Glutamatergic neuron (in vitro differentiated cells): ENCODE results near the gene MGAT5B. TPM values are rescaled to one million over a fixed set of nuclear protein-coding genes. Genes with fewer than 3 reads are reported as not detected.

Source experiments
- DNase-seq: peaks from one replicate; pipeline ENCODE4 v3.0.0; 2022
- H3K27ac Mint-ChIP-seq: one replicate; pipeline ENCODE4 v1.8.0; 2020; ENCODE audit warnings: mild to moderate bottlenecking, mixed read lengths, inconsistent platforms; ENCODE audit not compliant: unreplicated experiment
- H3K27me3 Mint-ChIP-seq: one replicate; pipeline ENCODE4 v1.8.0; 2020; ENCODE audit warnings: mild to moderate bottlenecking, moderate library complexity, mixed read lengths, inconsistent platforms; ENCODE audit not compliant: unreplicated experiment
- H3K36me3 Mint-ChIP-seq: one replicate; pipeline ENCODE4 v1.8.0; 2020; ENCODE audit warnings: mild to moderate bottlenecking, mixed read lengths, inconsistent platforms; ENCODE audit not compliant: unreplicated experiment
- H3K4me1 Mint-ChIP-seq: one replicate; pipeline ENCODE4 v1.8.0; 2020; ENCODE audit warnings: mild to moderate bottlenecking, low read depth, mixed read lengths, inconsistent platforms; ENCODE audit not compliant: unreplicated experiment
- H3K4me3 Mint-ChIP-seq: one replicate; pipeline ENCODE4 v1.8.0; 2020; ENCODE audit warnings: mild to moderate bottlenecking, mixed read lengths, inconsistent platforms; ENCODE audit not compliant: unreplicated experiment
- H3K9me3 Mint-ChIP-seq: one replicate; pipeline ENCODE4 v1.8.0; 2020; ENCODE audit warnings: mild to moderate bottlenecking, moderate library complexity, mixed read lengths, inconsistent platforms; ENCODE audit not compliant: unreplicated experiment
- total RNA-seq: library from RNA; stranded (reverse); fragmentation: NEBNext Ultra II Directional; extraction: Animal tissue kit (Norgen Biotek cat#: 25700); gene quantifications from one replicate; pipeline ENCODE4 v1.2.1, GENCODE V29; 2021; ENCODE audit not compliant: unreplicated experiment
- TF ChIP-seq, protein P1 (sequence below): fragments of 200-600 bp; sonication (generic); IDR thresholded peaks from one replicate; pipeline ENCODE4 v1.5.0; 2021; ENCODE audit not compliant: partially characterized antibody, unreplicated experiment

The MGAT5B gene
- total RNA-seq, 1 donor from 2014 or later, result 22.9 TPM

DNA sequence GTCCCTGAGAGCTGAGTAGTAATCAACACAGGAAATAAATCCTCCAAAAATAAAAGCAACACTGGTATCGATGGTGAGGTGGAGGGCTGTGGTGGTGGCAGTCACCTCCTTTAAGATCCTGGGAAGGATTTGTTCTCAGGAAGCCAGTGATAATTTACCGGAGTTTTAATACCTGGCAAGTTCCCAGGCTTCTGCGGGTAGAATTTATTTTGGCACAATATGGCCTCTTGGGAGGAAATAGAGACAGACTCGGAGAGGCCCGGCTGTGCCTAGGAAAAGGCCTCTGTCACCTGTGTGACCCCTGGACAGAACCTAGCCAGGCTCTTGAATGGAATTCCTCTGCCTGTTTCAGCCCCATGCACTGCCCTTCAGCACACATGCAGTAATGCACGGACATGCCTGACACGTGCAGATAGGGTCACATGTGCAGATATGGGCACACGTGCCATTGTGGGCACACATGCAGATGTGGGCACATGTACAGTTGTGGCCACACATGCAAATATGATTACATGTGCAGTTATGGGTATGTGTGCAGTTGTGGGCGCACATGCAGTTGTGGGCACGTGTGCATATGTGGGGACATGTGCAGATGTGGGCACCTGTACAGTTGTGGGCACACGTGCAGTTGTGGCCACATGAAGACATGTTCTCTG, 33.5 kb downstream of the MGAT5B start:
- peaks cover 5% of the 10 kb centered on the region for H3K27me3 Mint-ChIP-seq
- no peak overlapping the region for H3K27ac Mint-ChIP-seq
- no peak for DNase-seq
- no peak overlapping the region for H3K4me3 Mint-ChIP-seq
- no peaks in the 10 kb centered on the region for H3K9me3 Mint-ChIP-seq
- H3K36me3 Mint-ChIP-seq, result no peaks in the 10 kb centered on the region
- TF ChIP-seq, protein P1, sequence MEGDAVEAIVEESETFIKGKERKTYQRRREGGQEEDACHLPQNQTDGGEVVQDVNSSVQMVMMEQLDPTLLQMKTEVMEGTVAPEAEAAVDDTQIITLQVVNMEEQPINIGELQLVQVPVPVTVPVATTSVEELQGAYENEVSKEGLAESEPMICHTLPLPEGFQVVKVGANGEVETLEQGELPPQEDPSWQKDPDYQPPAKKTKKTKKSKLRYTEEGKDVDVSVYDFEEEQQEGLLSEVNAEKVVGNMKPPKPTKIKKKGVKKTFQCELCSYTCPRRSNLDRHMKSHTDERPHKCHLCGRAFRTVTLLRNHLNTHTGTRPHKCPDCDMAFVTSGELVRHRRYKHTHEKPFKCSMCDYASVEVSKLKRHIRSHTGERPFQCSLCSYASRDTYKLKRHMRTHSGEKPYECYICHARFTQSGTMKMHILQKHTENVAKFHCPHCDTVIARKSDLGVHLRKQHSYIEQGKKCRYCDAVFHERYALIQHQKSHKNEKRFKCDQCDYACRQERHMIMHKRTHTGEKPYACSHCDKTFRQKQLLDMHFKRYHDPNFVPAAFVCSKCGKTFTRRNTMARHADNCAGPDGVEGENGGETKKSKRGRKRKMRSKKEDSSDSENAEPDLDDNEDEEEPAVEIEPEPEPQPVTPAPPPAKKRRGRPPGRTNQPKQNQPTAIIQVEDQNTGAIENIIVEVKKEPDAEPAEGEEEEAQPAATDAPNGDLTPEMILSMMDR, result no peak
- H3K4me1 Mint-ChIP-seq, result peaks cover 7% of the 10 kb centered on the region

DNA sequence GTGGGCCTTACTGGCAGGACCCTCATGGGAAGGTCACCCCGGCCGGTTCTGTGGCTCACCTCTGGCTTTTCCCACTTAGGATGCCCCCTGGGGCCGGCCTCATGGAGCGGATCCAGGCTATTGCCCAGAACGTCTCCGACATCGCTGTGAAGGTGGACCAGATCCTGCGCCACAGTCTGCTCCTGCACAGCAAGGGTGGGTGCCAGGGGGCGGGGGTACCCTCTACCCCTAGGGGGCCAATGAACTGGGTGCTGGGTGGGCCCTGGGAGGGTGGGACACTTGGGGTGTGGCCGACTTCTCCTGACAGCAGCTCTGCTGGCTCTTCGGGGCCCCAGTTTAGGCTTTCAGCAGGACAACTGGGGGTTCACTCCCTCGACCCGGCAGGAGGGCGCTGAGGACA, 34.3 kb downstream of the MGAT5B start:
- Mint-ChIP-seq H3K4me1 (peaks cover 2% of the 10 kb centered on the region), H3K36me3 (peaks cover under 1% of the 10 kb centered on the region), H3K9me3 (no peaks in the 10 kb centered on the region), H3K27ac (no peak overlapping the region), H3K27me3 (peaks cover 2% of the 10 kb centered on the region), H3K4me3 (no peak overlapping the region)
- no peak for DNase-seq
- TF ChIP-seq, protein P1, result no peak

DNA sequence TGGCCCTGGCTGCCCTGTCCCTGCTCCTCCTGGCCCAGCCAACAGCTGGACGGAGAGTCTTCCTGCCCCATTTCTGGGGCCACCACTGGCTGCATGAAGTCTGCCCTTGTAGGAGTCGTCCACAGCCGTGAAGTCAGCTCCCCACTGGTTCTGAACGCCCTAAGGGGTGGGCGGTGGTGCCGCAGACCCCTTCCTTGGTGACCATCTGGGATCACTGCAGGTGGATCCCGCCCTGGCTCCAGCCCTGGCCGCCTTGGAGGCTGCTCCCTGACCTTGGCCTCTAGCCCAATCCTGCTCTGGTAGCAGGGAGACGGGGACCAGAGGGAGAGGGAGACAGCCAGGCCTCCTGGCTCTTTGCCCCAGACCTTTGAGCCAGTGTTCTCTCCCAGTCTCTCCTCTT, 35.4 kb downstream of the MGAT5B start:
- no peak for DNase-seq
- Mint-ChIP-seq H3K9me3 (no peaks in the 10 kb centered on the region), H3K27me3 (peaks cover 2% of the 10 kb centered on the region), H3K36me3 (peaks cover 5% of the 10 kb centered on the region), H3K4me1 (peaks cover 2% of the 10 kb centered on the region), H3K27ac (no peak overlapping the region), H3K4me3 (no peak overlapping the region)
- TF ChIP-seq, protein P1, result no peak

DNA sequence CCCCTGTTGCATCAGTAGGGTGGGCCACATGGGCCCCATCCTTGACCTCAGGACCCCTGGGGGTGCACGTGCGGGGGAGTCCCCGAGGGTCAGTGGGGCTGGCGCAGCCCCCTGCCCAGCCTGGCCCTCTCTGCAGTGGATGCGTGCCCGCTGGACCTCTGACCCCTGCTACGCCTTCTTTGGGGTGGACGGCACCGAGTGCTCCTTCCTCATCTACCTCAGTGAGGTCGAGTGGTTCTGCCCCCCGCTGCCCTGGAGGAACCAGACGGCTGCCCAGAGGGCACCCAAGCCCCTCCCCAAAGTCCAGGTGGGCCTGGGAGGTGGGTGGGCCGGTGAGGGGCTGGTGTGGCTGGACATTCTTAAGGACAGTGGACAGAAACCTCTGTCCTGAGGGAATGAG, 35.9 kb downstream of the MGAT5B start:
- H3K9me3 Mint-ChIP-seq, result no peaks in the 10 kb centered on the region
- H3K27ac Mint-ChIP-seq, result no peak overlapping the region
- TF ChIP-seq, protein P1, result no peak
- peaks cover 5% of the 10 kb centered on the region for H3K36me3 Mint-ChIP-seq
- DNase-seq, result no peak
- H3K27me3 Mint-ChIP-seq, result peaks cover 2% of the 10 kb centered on the region
- H3K4me1 Mint-ChIP-seq, result peaks cover 2% of the 10 kb centered on the region
- no peak overlapping the region for H3K4me3 Mint-ChIP-seq

DNA sequence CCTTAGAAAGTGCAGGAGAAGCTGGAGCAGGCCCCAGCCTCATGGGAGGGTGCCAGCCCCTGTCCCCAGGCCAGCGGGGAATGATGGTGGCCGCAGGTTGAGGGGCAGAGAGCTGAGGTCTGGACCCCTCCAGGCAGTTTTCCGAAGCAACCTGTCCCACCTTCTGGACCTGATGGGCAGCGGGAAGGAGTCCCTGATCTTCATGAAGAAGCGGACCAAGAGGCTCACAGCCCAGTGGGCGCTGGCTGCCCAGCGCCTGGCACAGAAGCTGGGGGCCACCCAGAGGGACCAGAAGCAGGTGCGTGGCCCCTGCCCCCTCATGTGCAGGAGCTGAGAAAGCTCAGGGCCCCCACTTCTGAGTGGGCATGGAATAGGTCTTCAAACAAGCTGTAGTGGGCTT, 36.8 kb downstream of the MGAT5B start:
- Mint-ChIP-seq H3K4me3 (no peak overlapping the region), H3K36me3 (peaks cover 5% of the 10 kb centered on the region), H3K4me1 (peaks cover 6% of the 10 kb centered on the region), H3K27ac (no peak overlapping the region), H3K27me3 (no peaks in the 10 kb centered on the region), H3K9me3 (peaks cover 1% of the 10 kb centered on the region)
- DNase-seq, result no peak
- TF ChIP-seq, protein P1, result no peak
